ENCODE data around the gene KIAA1671.

KIAA1671 gene

GRCh38 chr22:25023879-25024278 is 71.4 kb downstream of the KIAA1671 start:
- no peak for TF ChIP-seq CTCF (IDR thresholded peaks at IDR 0.05; ENCODE audit: low read depth, low read length)

GRCh38 chr22:25024895-25025294 is 72.4 kb downstream of the KIAA1671 start:
- H3K4me3 ChIP-seq (ENCODE audit: low read depth, low read length): no peak overlapping the region
- no peak for TF ChIP-seq CTCF (IDR thresholded peaks at IDR 0.05; ENCODE audit: low read depth, low read length)

More at GRCh38 chr22:25023879-25024278, 71.4 kb downstream of the KIAA1671 start:
- no peak overlapping the region for H3K4me3 ChIP-seq (ENCODE audit: low read depth, low read length)

GRCh38 chr22:25025491-25026400 is 73.2 kb downstream of the KIAA1671 start:
- no peak for TF ChIP-seq CTCF (IDR thresholded peaks at IDR 0.05; ENCODE audit: low read depth, low read length)
- H3K4me3 ChIP-seq (ENCODE audit: low read depth, low read length): no peak overlapping the region

GRCh38 chr22:25027043-25027906 is 74.8 kb downstream of the KIAA1671 start:
- H3K4me3 ChIP-seq (ENCODE audit: low read depth, low read length): no peak overlapping the region
- no peak for TF ChIP-seq CTCF (IDR thresholded peaks at IDR 0.05; ENCODE audit: low read depth, low read length)

GRCh38 chr22:25027959-25028840 is 75.7 kb downstream of the KIAA1671 start:
- no peak overlapping the region for H3K4me3 ChIP-seq (ENCODE audit: low read depth, low read length)
- TF ChIP-seq CTCF (IDR thresholded peaks at IDR 0.05; ENCODE audit: low read depth, low read length): no peak

GRCh38 chr22:25028841-25029141 is 76.3 kb downstream of the KIAA1671 start:
- no peak overlapping the region for H3K4me3 ChIP-seq (ENCODE audit: low read depth, low read length)
- TF ChIP-seq CTCF (IDR thresholded peaks at IDR 0.05; ENCODE audit: low read depth, low read length): no peak

Data from WI38 (cell line).